ENCODE results near the gene NNT.
"Not testable (repeated sequence)": the region's sequence is repeated elsewhere in the genome, so short reads cannot be mapped to it uniquely, and the experiment has no call there.

Gene NNT

GRCh38 chr5:43685252-43685950 lies 82.4 kb downstream of the NNT start:
- TF ChIP-seq ZFX (IDR thresholded peaks at IDR 0.05; ENCODE audit: borderline replicate concordance) (no peak), CTCF (IDR thresholded peaks at IDR 0.05) (no peak)
- H3K27ac ChIP-seq, result no peak overlapping the region

GRCh38 chr5:43687275-43687674 lies 84.3 kb downstream of the NNT start:
- no peak overlapping the region for H3K27ac ChIP-seq
- no peak for TF ChIP-seq CTCF (IDR thresholded peaks at IDR 0.05)
- no peak for TF ChIP-seq ZFX (IDR thresholded peaks at IDR 0.05; ENCODE audit: borderline replicate concordance)

GRCh38 chr5:43691275-43691674 lies 88.3 kb downstream of the NNT start:
- H3K27ac ChIP-seq, result no peak overlapping the region
- TF ChIP-seq CTCF (IDR thresholded peaks at IDR 0.05) (no peak), ZFX (IDR thresholded peaks at IDR 0.05; ENCODE audit: borderline replicate concordance) (no peak)

GRCh38 chr5:43691893-43692292 lies 88.9 kb downstream of the NNT start:
- TF ChIP-seq CTCF (IDR thresholded peaks at IDR 0.05) (no peak), ZFX (IDR thresholded peaks at IDR 0.05; ENCODE audit: borderline replicate concordance) (no peak)
- H3K27ac ChIP-seq, result no peak overlapping the region

GRCh38 chr5:43693411-43693810 lies 90.4 kb downstream of the NNT start:
- H3K27ac ChIP-seq, result no peak overlapping the region
- TF ChIP-seq ZFX (IDR thresholded peaks at IDR 0.05; ENCODE audit: borderline replicate concordance), result no peak
- TF ChIP-seq CTCF (IDR thresholded peaks at IDR 0.05), result no peak

GRCh38 chr5:43694027-43694426 lies 91.0 kb downstream of the NNT start:
- TF ChIP-seq CTCF (IDR thresholded peaks at IDR 0.05) (no peak), ZFX (IDR thresholded peaks at IDR 0.05; ENCODE audit: borderline replicate concordance) (no peak)
- H3K27ac ChIP-seq, result no peak overlapping the region

- H3K27ac ChIP-seq, result not testable (repeated sequence)
Observed at GRCh38 chr5:43696444-43696843, 93.5 kb downstream of the NNT start.

- TF ChIP-seq CTCF (IDR thresholded peaks at IDR 0.05) (no peak), ZFX (IDR thresholded peaks at IDR 0.05; ENCODE audit: borderline replicate concordance) (no peak)
- H3K27ac ChIP-seq, result no peak overlapping the region
Observed at GRCh38 chr5:43699910-43700309, 96.9 kb downstream of the NNT start.

All from 22Rv1 (cell line).